HG02623 (cell line): Measurements from ENCODE around the gene NAT10.
"Not testable (repeated sequence)": the region's sequence is repeated elsewhere in the genome, so short reads cannot be mapped to it uniquely, and the experiment has no call there.

ENCODE experiments used
- ATAC-seq: cut with Tn5 transposase; IDR thresholded peaks from one replicate; pipeline ENCODE4 v1.9.1; 2021; ENCODE audit warnings: moderate library complexity; ENCODE audit not compliant: unreplicated experiment

Gene NAT10

GRCh38 chr11:34105079-34105956, at the start of gene NAT10:
NAT10 (plus strand) TSS chr11:34105629; CDS start chr11:34108226, 2,597 bp downstream.
- ATAC-seq: peak; percentile 88

- no peak for ATAC-seq
Measured at GRCh38 chr11:34056672-34057071, 48.8 kb upstream of the NAT10 start.

DNA sequence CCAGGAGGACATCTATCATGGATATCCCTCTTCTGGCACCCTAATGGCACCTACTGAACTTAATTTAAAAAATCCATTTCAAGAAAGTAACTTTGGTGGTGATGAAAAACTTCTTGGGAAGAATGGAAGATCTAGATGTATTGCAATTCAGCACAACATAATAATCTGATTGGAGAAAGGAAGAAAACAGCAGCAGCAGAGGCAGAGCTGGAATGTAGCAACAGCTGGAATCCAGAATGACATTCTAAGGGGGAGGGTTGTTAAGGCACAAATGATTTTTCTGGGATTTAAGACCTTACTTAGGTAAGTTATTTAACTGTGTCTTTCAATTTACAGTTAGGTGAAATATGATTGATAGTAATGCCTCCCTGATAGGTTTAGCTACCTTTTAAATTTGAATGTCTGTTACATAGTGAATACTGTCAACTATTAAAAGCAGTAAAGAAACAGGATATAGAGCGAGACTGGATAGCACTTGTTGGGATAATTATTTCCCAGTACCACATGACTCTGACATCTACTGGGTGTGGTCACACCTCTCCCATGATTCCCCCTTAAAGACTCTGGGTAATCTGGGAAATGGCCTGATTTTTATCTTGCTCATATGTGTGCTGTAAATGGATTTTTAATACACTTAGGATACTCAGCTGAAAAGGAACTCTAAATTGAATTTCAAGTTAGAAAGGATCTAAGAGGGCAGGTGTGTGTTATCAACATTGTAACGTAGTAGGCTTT, 42.2 kb upstream of the NAT10 start:
- ATAC-seq: no peak

DNA sequence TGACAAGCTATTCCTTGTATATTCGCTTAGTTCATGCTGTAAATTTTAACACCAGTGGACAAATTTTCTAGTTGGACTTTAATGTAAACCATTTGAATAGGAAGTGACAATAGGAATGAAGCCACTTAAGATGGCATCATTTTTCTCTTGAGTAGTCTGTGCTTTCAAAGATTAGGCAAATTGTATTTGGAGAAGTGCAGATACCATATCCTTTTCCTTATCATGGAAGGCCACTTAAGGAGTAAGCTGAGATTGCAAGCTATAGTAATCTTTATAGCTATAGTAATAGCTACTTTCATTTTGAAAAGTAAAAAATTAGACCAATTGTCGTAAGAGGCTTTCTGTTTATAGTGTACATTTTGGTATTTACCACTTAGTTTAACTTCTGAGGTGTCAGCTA, 41.1 kb upstream of the NAT10 start:
- ATAC-seq: no peak

- no peak for ATAC-seq
Measured at GRCh38 chr11:34065505-34066203, 39.8 kb upstream of the NAT10 start.

DNA sequence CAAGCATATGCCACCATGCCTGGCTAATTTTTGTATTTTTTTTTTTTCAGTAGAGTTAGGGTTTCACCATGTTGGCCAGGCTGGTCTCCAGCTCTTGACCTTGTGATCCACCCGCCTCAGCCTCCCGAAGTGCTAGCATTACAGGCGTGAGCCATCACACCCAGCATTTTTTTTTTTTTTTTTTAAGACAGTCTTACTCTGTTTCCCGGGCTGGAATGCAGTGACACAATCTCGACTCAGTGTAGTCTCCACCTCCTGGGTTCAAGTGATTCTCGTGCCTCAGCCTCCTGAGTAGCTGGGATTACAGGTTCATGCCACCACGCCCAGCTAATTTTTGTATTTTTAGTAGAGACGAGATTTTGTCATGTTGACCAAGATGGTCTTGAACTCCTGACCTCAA, 38.7 kb upstream of the NAT10 start:
- not testable (repeated sequence) for ATAC-seq

DNA sequence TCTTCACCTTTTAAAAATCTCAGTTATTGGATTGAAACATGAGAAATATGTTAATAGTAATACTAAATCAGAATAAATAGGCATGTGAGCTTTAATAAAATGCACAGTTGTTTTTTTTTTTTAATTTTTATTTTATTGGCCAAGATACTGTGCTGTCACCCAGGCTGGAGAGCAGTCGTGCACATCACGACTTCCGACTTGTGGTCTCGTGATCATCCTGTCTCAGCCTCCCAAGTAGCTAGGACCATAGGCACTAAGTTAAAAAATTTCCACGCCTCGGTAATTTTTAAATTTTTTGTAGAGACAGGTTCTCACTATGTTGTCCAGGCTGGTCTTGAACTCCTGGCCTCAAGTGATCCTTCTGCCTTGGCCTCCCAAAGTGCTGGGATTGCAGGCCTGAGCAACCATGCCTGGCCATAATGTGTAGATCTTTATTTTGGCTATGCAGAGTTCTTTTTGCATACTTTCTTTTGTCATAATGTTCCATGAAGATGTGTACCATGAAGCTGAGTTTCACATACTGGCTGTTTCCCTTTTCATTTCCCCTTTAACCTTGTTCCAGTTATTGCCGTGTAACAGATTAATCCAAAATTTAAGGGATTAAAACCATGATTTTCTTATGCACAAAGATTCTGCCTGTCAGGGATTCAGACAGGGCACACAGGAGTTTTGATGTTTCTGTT, 37.9 kb upstream of the NAT10 start:
- no peak for ATAC-seq

DNA sequence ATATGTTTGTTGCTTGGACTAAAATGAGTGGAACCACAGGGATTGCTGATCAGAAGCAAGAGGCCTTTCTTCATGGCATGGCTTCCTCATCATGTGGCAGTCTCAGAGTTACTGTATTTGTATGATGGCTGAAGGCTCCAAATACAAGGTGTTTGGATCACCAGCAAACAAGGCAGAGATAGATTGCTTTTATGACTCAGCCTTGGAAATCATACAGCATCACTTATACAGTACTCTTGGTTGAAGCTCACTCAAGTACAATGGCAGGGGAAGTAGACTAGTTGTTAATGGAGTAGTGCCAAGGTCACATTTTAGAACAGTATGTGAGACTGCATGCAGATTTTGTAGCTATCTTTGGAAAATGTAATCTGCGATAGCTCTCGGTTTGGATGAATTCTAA, 37.3 kb upstream of the NAT10 start:
- ATAC-seq: no peak

- ATAC-seq: not testable (repeated sequence)
Measured at GRCh38 chr11:34071306-34071705, 34.1 kb upstream of the NAT10 start.

DNA sequence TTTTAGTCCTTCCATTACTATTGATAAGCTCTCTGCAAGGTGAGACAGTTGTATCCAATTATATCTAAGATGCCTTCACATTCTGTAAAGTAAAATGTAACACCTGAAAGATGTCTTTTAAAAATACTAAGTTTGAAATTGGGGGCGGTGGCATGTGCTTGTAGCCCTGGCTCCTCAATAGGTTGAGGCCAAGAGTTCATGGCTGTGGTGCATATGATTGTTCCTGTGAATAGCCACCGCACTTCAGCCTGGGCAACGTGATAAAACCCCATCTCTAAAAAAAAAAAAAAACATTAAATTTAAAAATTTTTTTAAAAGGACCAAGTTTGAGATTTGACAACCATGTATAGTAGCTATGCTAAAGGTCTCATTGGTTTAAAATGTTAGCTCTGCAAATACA, 33.4 kb upstream of the NAT10 start:
- no peak for ATAC-seq

DNA sequence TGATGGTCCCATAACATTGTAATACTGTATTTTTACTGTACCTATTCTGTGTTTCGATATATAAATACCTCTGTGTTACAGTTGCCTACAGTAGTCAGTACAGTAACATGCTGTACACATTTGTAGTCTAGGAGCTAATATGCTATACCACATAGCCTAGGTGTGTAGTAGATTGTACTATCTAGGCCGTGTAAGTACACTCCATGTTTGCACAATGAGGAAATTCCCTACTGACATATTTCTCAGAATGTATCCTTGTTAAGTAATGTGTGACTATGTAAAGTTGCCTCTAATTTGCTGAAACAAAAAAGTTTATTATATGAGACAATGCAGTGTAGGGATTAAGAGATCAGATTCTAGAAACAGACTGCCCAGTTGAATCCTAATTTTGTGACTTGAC, 32.6 kb upstream of the NAT10 start:
- no peak for ATAC-seq

GRCh38 chr11:34074391-34074790, 31.0 kb upstream of the NAT10 start:
- ATAC-seq: no peak

- ATAC-seq: no peak
Measured at GRCh38 chr11:34075178-34075820, 30.1 kb upstream of the NAT10 start.

DNA sequence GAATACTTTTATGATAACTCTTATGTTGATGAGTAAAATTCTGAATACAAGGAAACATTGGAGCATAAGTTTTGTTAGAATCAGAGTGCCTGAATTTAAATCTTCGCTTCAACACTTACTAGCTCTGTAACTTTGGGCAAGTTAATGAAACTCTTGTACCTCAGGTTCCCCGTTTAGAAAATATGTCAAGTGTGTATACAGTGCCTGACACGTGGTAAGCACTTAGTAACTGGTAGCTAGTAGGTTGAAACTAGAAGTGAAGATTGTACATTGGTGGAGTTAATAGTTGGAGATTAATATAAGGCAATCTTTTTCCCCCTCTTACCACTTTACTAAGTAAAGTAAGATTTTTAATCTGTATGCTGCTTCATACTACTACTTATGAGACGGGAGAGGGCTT, 24.8 kb upstream of the NAT10 start:
- no peak for ATAC-seq

DNA sequence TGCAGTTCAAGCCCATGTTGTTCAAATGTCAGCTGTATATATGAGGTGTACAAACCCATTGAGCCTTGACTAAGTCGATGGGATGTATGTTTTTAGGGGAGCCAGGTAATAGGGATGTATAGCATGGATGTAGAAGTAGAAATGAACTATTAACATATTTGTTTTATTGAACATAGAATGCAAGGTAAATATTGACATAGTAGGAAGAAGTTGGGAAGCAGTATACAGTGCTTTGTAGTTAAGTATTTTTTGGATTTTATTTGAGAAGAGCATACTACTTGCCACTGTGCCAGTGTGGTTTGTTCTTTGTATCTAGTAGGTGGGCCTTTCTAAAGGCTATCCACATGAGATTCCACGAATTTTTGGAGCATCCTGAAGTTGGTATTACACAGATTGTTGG, 20.8 kb upstream of the NAT10 start:
- ATAC-seq: no peak

DNA sequence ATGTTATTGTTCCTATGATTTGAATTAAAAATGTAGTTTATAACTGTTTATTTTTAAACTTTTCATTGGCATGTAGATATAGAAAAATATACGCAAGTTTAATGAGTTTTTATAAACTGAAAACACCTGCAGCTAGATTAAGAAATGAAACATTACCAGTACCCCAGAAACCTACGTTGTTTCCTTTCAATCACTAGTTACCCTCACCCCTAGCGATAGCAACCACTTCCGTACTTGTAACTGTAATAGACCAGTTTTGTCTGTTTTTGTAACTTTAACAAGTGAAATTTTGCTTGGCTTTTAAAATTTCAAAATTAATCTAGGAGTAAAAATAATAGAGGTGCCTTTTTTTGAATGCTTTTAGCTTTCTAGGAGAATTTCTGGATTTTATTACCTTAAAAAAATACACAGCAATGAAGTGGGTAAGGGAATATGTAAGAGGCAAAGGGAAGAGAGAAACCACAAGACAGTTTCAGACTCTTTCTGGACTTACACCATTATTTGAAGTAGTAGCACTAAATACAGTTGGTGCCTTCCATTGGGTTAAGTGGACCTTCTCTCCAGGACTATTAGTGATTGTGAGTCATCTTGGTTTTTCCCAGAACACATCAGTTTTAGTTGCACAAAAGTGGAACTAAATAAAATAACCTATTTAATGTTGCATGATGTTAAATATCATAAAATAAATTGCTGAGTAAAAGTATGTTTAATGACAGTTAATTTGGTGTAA, 18.7 kb upstream of the NAT10 start:
- no peak for ATAC-seq

- ATAC-seq: no peak
Measured at GRCh38 chr11:34091825-34092224, 13.6 kb upstream of the NAT10 start.

DNA sequence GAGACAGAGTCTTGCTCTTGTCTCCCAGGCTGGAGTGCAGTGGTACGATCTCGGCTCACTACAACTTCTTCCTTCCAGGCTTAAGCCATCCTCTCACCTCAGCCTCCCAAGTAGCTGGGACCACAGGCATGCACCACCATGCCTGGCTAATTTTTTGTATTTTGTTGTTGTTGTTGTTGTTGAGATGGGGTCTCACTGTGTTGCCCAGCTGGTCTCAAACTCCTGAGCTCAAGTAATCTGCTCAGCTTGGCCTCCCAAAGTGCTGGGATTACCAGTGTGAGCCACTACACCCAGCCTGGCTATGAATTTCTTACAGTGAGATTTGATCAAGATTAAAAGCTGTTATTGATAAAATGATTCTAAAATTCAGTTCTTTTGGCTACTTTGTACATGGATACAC, 10.5 kb upstream of the NAT10 start:
- not testable (repeated sequence) for ATAC-seq

GRCh38 chr11:34098813-34099212, 6.6 kb upstream of the NAT10 start:
- no peak for ATAC-seq

GRCh38 chr11:34104680-34105078, 750 bp upstream of the NAT10 start:
- no peak for ATAC-seq
